Measurements from ENCODE around the gene DAZAP1. TPM values are rescaled to one million over a fixed set of nuclear protein-coding genes. Genes with fewer than 3 reads are reported as not detected.

DAZAP1 gene
- total RNA-seq, 1 donor, result 40.9 TPM

DNA sequence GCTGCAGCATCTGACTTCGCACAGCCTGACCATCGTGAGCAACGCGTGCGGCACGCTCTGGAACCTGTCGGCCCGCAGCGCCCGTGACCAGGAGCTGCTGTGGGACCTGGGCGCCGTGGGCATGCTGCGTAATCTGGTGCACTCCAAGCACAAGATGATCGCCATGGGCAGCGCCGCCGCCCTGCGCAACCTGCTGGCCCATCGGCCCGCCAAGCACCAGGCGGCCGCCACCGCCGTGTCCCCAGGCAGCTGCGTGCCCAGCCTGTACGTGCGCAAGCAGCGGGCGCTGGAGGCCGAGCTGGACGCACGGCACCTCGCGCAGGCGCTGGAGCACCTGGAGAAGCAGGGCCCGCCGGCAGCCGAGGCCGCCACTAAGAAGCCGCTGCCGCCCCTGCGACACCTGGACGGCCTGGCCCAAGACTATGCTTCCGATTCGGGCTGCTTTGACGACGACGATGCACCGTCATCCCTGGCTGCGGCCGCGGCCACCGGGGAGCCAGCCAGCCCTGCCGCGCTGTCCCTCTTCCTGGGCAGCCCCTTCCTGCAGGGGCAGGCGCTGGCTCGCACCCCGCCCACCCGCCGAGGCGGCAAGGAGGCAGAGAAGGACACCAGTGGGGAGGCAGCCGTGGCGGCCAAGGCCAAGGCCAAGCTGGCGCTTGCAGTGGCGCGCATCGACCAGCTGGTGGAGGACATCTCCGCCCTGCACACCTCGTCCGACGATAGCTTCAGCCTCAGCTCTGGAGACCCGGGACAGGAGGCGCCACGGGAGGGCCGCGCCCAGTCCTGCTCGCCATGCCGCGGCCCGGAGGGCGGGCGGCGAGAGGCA is 58.0 kb downstream of the DAZAP1 start:
- DNase-seq (ENCODE audit: insufficient read length, low spot score, missing footprints), result peak; percentile 97
- H3K79me2 ChIP-seq (ENCODE audit: insufficient read depth, low read length), result no peaks in the 10 kb centered on the region
- H4K20me1 ChIP-seq (ENCODE audit: insufficient read depth, low read length), result peaks cover 32% of the 10 kb centered on the region
- H3K9me3 ChIP-seq (ENCODE audit: low read depth, low read length), result no peaks in the 10 kb centered on the region
- H2AFZ ChIP-seq (ENCODE audit: low read length), result no peak overlapping the region
- H3K36me3 ChIP-seq (ENCODE audit: insufficient read depth, low read length), result no peaks in the 10 kb centered on the region
- peaks cover 38% of the 10 kb centered on the region for H3K27me3 ChIP-seq (ENCODE audit: insufficient read depth, low read length)
- no peaks in the 10 kb centered on the region for H3K4me1 ChIP-seq (ENCODE audit: insufficient read depth, low read length)
- H3K27ac ChIP-seq (ENCODE audit: low read depth, low read length), result no peak overlapping the region
- no peak overlapping the region for H3K4me3 ChIP-seq (ENCODE audit: insufficient read depth, low read length)
- no peak overlapping the region for H3K4me2 ChIP-seq (ENCODE audit: insufficient read depth, low read length)
- TF ChIP-seq, protein P1, sequence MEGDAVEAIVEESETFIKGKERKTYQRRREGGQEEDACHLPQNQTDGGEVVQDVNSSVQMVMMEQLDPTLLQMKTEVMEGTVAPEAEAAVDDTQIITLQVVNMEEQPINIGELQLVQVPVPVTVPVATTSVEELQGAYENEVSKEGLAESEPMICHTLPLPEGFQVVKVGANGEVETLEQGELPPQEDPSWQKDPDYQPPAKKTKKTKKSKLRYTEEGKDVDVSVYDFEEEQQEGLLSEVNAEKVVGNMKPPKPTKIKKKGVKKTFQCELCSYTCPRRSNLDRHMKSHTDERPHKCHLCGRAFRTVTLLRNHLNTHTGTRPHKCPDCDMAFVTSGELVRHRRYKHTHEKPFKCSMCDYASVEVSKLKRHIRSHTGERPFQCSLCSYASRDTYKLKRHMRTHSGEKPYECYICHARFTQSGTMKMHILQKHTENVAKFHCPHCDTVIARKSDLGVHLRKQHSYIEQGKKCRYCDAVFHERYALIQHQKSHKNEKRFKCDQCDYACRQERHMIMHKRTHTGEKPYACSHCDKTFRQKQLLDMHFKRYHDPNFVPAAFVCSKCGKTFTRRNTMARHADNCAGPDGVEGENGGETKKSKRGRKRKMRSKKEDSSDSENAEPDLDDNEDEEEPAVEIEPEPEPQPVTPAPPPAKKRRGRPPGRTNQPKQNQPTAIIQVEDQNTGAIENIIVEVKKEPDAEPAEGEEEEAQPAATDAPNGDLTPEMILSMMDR (IDR thresholded peaks at IDR 0.05; ENCODE audit: extremely low read depth, low read depth, low read length), result peak; percentile 31

DNA sequence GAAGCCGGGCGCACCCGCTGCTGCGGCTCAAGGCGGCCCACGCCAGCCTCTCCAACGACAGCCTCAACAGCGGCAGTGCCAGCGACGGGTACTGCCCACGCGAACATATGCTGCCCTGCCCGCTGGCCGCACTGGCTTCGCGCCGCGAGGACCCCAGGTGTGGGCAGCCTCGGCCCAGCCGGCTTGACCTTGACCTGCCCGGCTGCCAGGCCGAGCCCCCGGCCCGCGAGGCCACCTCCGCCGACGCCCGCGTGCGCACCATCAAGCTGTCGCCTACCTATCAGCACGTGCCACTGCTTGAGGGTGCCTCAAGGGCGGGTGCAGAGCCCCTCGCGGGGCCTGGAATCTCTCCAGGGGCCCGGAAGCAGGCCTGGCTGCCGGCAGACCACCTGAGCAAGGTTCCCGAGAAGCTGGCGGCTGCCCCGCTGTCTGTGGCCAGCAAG is 58.7 kb downstream of the DAZAP1 start:
- Histone ChIP-seq H3K27ac (ENCODE audit: low read depth, low read length) (no peak overlapping the region), H4K20me1 (ENCODE audit: insufficient read depth, low read length) (peaks cover 38% of the 10 kb centered on the region), H3K4me2 (ENCODE audit: insufficient read depth, low read length) (no peak overlapping the region), H2AFZ (ENCODE audit: low read length) (no peak overlapping the region), H3K4me1 (ENCODE audit: insufficient read depth, low read length) (no peaks in the 10 kb centered on the region), H3K36me3 (ENCODE audit: insufficient read depth, low read length) (no peaks in the 10 kb centered on the region), H3K9me3 (ENCODE audit: low read depth, low read length) (no peaks in the 10 kb centered on the region), H3K79me2 (ENCODE audit: insufficient read depth, low read length) (no peaks in the 10 kb centered on the region), H3K4me3 (ENCODE audit: insufficient read depth, low read length) (no peak overlapping the region), H3K27me3 (ENCODE audit: insufficient read depth, low read length) (peaks cover 44% of the 10 kb centered on the region)
- no peak for DNase-seq (ENCODE audit: insufficient read length, low spot score, missing footprints)
- TF ChIP-seq, protein P1 (IDR thresholded peaks at IDR 0.05; ENCODE audit: extremely low read depth, low read depth, low read length), result no peak

DNA sequence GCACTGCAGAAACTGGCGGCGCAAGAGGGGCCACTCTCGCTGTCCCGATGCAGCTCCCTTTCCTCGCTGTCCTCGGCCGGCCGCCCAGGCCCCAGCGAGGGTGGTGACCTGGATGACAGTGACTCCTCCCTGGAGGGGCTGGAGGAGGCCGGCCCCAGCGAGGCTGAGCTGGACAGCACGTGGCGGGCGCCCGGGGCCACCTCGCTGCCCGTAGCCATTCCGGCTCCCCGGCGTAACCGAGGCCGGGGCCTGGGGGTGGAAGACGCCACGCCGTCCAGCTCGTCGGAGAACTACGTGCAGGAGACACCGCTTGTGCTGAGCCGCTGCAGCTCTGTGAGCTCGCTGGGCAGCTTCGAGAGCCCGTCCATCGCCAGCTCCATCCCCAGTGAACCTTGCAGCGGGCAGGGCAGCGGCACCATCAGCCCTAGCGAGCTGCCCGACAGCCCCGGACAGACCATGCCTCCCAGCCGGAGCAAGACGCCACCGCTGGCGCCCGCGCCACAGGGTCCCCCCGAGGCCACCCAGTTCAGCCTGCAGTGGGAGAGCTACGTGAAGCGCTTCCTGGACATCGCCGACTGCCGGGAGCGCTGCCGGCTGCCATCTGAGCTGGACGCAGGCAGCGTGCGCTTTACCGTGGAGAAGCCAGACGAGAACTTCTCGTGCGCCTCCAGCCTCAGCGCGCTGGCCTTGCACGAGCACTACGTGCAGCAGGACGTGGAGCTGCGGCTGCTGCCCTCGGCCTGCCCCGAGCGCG is 59.3 kb downstream of the DAZAP1 start:
- peaks cover 50% of the 10 kb centered on the region for H3K27me3 ChIP-seq (ENCODE audit: insufficient read depth, low read length)
- H2AFZ ChIP-seq (ENCODE audit: low read length), result no peak overlapping the region
- no peaks in the 10 kb centered on the region for H3K9me3 ChIP-seq (ENCODE audit: low read depth, low read length)
- TF ChIP-seq, protein P1 (IDR thresholded peaks at IDR 0.05; ENCODE audit: extremely low read depth, low read depth, low read length), result no peak
- H3K4me3 ChIP-seq (ENCODE audit: insufficient read depth, low read length), result no peak overlapping the region
- no peak overlapping the region for H3K4me2 ChIP-seq (ENCODE audit: insufficient read depth, low read length)
- no peak overlapping the region for H3K27ac ChIP-seq (ENCODE audit: low read depth, low read length)
- H3K36me3 ChIP-seq (ENCODE audit: insufficient read depth, low read length), result no peaks in the 10 kb centered on the region
- H3K4me1 ChIP-seq (ENCODE audit: insufficient read depth, low read length), result no peaks in the 10 kb centered on the region
- no peak for DNase-seq (ENCODE audit: insufficient read length, low spot score, missing footprints)
- peaks cover 44% of the 10 kb centered on the region for H4K20me1 ChIP-seq (ENCODE audit: insufficient read depth, low read length)
- H3K79me2 ChIP-seq (ENCODE audit: insufficient read depth, low read length), result no peaks in the 10 kb centered on the region

DNA sequence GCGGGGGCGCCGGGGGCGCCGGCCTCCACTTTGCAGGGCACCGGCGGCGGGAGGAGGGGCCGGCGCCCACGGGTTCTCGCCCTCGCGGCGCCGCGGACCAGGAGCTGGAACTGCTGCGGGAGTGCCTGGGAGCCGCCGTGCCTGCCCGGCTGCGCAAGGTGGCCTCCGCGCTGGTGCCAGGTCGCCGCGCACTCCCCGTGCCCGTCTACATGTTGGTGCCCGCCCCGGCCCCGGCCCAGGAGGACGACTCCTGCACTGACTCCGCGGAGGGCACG is 59.8 kb downstream of the DAZAP1 start:
- H2AFZ ChIP-seq (ENCODE audit: low read length), result no peak overlapping the region
- peaks cover 47% of the 10 kb centered on the region for H4K20me1 ChIP-seq (ENCODE audit: insufficient read depth, low read length)
- H3K4me1 ChIP-seq (ENCODE audit: insufficient read depth, low read length), result no peaks in the 10 kb centered on the region
- H3K27me3 ChIP-seq (ENCODE audit: insufficient read depth, low read length), result peaks cover 55% of the 10 kb centered on the region
- no peak overlapping the region for H3K4me2 ChIP-seq (ENCODE audit: insufficient read depth, low read length)
- H3K9me3 ChIP-seq (ENCODE audit: low read depth, low read length), result no peaks in the 10 kb centered on the region
- TF ChIP-seq, protein P1 (IDR thresholded peaks at IDR 0.05; ENCODE audit: extremely low read depth, low read depth, low read length), result no peak
- no peak overlapping the region for H3K27ac ChIP-seq (ENCODE audit: low read depth, low read length)
- no peak for DNase-seq (ENCODE audit: insufficient read length, low spot score, missing footprints)
- no peak overlapping the region for H3K4me3 ChIP-seq (ENCODE audit: insufficient read depth, low read length)
- no peaks in the 10 kb centered on the region for H3K36me3 ChIP-seq (ENCODE audit: insufficient read depth, low read length)
- H3K79me2 ChIP-seq (ENCODE audit: insufficient read depth, low read length), result no peaks in the 10 kb centered on the region

Measured in osteoblast (primary cell).